HFFc6 (cell line): Measurements from ENCODE around the gene EEF1A1. TPM values are rescaled to one million over a fixed set of nuclear protein-coding genes. Genes with fewer than 3 reads are reported as not detected.
A peak's percentile ranks its signal among the peaks of the same experiment; 100 is the strongest.

Source experiments
- DNase-seq: peaks from one replicate; pipeline ENCODE4 v3.0.0-alpha.2; 2018
- H3K27ac Mint-ChIP-seq: 2 replicates; pipeline ENCODE4 v1.8.0; 2020; ENCODE audit warnings: mild to moderate bottlenecking, mixed read lengths
- H3K27me3 Mint-ChIP-seq: 2 replicates; pipeline ENCODE4 v1.8.0; 2021; ENCODE audit warnings: mild to moderate bottlenecking, moderate library complexity, mixed read lengths; ENCODE audit not compliant: insufficient read depth
- H3K36me3 Mint-ChIP-seq: 2 replicates; pipeline ENCODE4 v1.8.0; 2021; ENCODE audit warnings: low read depth, mixed read lengths
- H3K4me1 Mint-ChIP-seq: 2 replicates; pipeline ENCODE4 v1.8.0; 2020; ENCODE audit warnings: low read depth, mixed read lengths
- H3K4me3 Mint-ChIP-seq: 2 replicates; pipeline ENCODE4 v1.8.0; 2020; ENCODE audit warnings: mild to moderate bottlenecking, moderate library complexity, mixed read lengths
- H3K9me3 Mint-ChIP-seq: 2 replicates; pipeline ENCODE4 v1.8.0; 2020; ENCODE audit warnings: mild to moderate bottlenecking, mixed read lengths
- CTCF ChIP-seq: fragments of 200-600 bp; sonication (generic); IDR thresholded peaks from 2 replicates; pipeline ENCODE4 v1.5.0; 2021; ENCODE audit warnings: antibody characterized with exemption, mild to moderate bottlenecking
- total RNA-seq, 6 experiments: library from RNA; stranded (reverse); fragmentation: NEBNext Ultra II Directional; extraction: Animal tissue kit (Norgen Biotek cat#: 25700); gene quantifications; 2 replicates in 1 of 6; 3 replicates in 5 of 6; pipeline ENCODE4 v1.2.3, GENCODE V29; 2021

Gene EEF1A1
- total RNA-seq, 6 experiments from 2014 or later: 8,709 to 10,268 (median 10,123) TPM

DNA sequence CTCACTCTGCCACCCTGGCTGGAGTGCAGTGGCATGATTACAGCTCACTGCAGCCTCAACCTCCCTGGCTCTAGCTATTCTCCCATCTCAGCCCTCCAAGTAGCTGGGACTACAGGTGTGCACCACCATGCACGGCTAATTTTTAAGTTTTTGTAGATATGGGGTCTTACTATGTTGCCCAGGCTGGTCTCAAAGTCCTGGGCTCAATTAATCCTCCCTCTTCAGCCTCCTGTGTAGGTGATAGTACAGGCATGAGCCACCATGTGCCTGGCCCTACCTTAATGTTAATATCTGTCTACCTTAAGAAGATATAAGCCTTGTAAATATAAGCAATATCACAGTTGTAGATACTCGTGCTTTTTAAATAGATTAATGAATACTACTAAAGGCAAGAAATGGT is 16.7 kb downstream of the EEF1A1 start:
- H3K27ac Mint-ChIP-seq: no peak overlapping the region
- no peak overlapping the region for H3K4me3 Mint-ChIP-seq
- H3K36me3 Mint-ChIP-seq: peaks cover 17% of the 10 kb centered on the region
- H3K4me1 Mint-ChIP-seq: no peaks in the 10 kb centered on the region
- TF ChIP-seq CTCF: no peak
- H3K27me3 Mint-ChIP-seq: peaks cover 2% of the 10 kb centered on the region
- no peak for DNase-seq
- H3K9me3 Mint-ChIP-seq: no peaks in the 10 kb centered on the region

GRCh38 chr6:73503027-73503772 is 17.6 kb downstream of the EEF1A1 start:
- H3K9me3 Mint-ChIP-seq: no peaks in the 10 kb centered on the region
- no peak for DNase-seq
- H3K27ac Mint-ChIP-seq: no peak overlapping the region
- peaks cover 18% of the 10 kb centered on the region for H3K36me3 Mint-ChIP-seq
- no peaks in the 10 kb centered on the region for H3K4me1 Mint-ChIP-seq
- peaks cover 2% of the 10 kb centered on the region; the same call in 1 of the 2 replicates for H3K27me3 Mint-ChIP-seq
- TF ChIP-seq CTCF: no peak
- no peak overlapping the region for H3K4me3 Mint-ChIP-seq

DNA sequence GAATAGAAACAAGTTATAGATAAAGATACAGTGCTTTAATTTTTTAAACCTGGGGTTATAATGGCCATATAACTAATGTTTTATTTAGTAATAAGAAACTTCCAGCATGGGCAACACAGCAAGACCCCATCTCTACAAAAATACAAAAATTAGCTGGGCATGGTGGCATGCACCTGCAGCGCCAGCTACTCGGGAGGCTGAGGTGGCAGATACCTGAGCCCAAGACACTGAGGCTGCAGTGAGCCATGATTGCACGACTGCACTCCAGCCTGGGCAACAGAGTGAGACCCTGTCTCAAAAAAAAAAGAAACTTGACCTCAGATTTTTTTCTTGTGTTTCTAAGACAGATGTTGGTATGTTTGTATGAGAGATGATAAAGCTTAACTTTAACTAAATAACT is 22.9 kb downstream of the EEF1A1 start:
- Mint-ChIP-seq H3K4me1 (no peaks in the 10 kb centered on the region), H3K27me3 (no peaks in the 10 kb centered on the region), H3K9me3 (no peaks in the 10 kb centered on the region), H3K36me3 (peaks cover 10% of the 10 kb centered on the region; the same call in 1 of the 2 replicates), H3K27ac (no peak overlapping the region), H3K4me3 (no peak overlapping the region)
- TF ChIP-seq CTCF: no peak
- DNase-seq: no peak

GRCh38 chr6:73491377-73491776 is 29.5 kb downstream of the EEF1A1 start:
- H3K4me1 Mint-ChIP-seq: 0 out of 2 replicates have a peak, but pooled peaks cover 6% of the 10 kb centered on the region
- no peak for TF ChIP-seq CTCF
- peaks cover 13% of the 10 kb centered on the region; the same call in 1 of the 2 replicates for H3K9me3 Mint-ChIP-seq
- H3K4me3 Mint-ChIP-seq: no peak overlapping the region
- no peaks in the 10 kb centered on the region for H3K27me3 Mint-ChIP-seq
- peak overlapping the region; percentile 24; the same call in 1 of the 2 replicates for H3K27ac Mint-ChIP-seq
- DNase-seq: no peak
- H3K36me3 Mint-ChIP-seq: peaks cover 39% of the 10 kb centered on the region

DNA sequence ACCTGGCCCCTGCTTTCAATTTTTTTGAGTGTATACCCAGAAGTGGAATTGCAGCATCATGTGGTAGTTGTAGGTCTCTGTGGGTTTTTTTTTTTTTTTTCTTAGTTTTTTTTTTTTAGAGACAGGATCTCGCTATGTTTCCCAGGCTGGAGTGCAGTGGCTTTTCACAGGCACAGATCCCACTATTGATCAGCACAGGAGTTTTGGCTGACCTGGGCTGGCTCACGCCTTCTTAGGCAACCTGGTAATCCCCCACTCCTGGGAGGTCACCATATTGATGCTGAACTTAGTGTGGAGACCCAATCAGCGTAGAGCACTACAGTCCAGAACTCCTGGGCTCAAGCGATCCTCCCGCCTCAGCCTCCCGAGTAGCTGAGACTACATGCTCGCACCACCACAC is 33.4 kb downstream of the EEF1A1 start:
- Mint-ChIP-seq H3K27me3 (no peaks in the 10 kb centered on the region; the same call in 1 of the 2 replicates), H3K4me1 (0 out of 2 replicates have a peak, but pooled peaks cover 6% of the 10 kb centered on the region), H3K4me3 (no peak overlapping the region), H3K36me3 (peaks cover 42% of the 10 kb centered on the region), H3K9me3 (peaks cover 13% of the 10 kb centered on the region; the same call in 1 of the 2 replicates), H3K27ac (no peak overlapping the region)
- no peak for TF ChIP-seq CTCF
- no peak for DNase-seq
